ENCODE data around the gene THYN1. TPM values are rescaled to one million over a fixed set of nuclear protein-coding genes. Genes with fewer than 3 reads are reported as not detected.

The THYN1 gene
- total and polyA plus RNA-seq, 2 of the 13 experiments (the other 11 are each of a cell fraction or from before 2014, with no cell fraction given): 36.1 to 87.6 TPM

- no peak overlapping the region for H3K4me2 ChIP-seq (ENCODE audit: low read depth, low read length)
- WGBS (ENCODE audit: low lambda C conversion rate): 85% methylated on average over 11 of the region's 14 CpGs
- ATAC-seq (peak; percentile 95), DNase-seq (ENCODE audit: low spot score) (peak; percentile 20), FAIRE-seq (no peak)
- TF ChIP-seq, protein P1, sequence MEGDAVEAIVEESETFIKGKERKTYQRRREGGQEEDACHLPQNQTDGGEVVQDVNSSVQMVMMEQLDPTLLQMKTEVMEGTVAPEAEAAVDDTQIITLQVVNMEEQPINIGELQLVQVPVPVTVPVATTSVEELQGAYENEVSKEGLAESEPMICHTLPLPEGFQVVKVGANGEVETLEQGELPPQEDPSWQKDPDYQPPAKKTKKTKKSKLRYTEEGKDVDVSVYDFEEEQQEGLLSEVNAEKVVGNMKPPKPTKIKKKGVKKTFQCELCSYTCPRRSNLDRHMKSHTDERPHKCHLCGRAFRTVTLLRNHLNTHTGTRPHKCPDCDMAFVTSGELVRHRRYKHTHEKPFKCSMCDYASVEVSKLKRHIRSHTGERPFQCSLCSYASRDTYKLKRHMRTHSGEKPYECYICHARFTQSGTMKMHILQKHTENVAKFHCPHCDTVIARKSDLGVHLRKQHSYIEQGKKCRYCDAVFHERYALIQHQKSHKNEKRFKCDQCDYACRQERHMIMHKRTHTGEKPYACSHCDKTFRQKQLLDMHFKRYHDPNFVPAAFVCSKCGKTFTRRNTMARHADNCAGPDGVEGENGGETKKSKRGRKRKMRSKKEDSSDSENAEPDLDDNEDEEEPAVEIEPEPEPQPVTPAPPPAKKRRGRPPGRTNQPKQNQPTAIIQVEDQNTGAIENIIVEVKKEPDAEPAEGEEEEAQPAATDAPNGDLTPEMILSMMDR (CRISPR knock-in tag; IDR thresholded peaks at IDR 0.05): peak; percentile 75
- no peak for TF ChIP-seq ZNF143 (CRISPR knock-in tag; IDR thresholded peaks at IDR 0.05)
- TF ChIP-seq ZNF234 (CRISPR knock-in tag; conservative IDR thresholded peaks at IDR 0.05): no peak
- peak; percentile 15; the same call in 1 of the 2 replicates for TF ChIP-seq RAD21 (CRISPR knock-in tag; IDR thresholded peaks at IDR 0.05)
- TF ChIP-seq STAG1 (CRISPR knock-in tag; IDR thresholded peaks at IDR 0.05): peak; percentile 58
- TF ChIP-seq FOXA3 (CRISPR knock-in tag; IDR thresholded peaks at IDR 0.05): peak; percentile 97
- peak; percentile 56; the same call in 1 of the 2 replicates for TF ChIP-seq SMC3 (IDR thresholded peaks at IDR 0.05; ENCODE audit: low read length)
- no peak for TF ChIP-seq POLR2AphosphoS2 (IDR thresholded peaks at IDR 0.05; ENCODE audit: low read depth, low read length)
- TF ChIP-seq CBFB (CRISPR knock-in tag; IDR thresholded peaks at IDR 0.05): no peak
- TF ChIP-seq SUZ12 (IDR thresholded peaks at IDR 0.05; ENCODE audit: low read depth, low read length): no peak
- TF ChIP-seq FOXA1 (IDR thresholded peaks at IDR 0.05): no peak
- peak; percentile 97 for TF ChIP-seq FOXA1 (CRISPR knock-in tag; IDR thresholded peaks at IDR 0.05)
- TF ChIP-seq FOXK1 (CRISPR knock-in tag; IDR thresholded peaks at IDR 0.05; ENCODE audit: borderline replicate concordance, low read depth): peak; percentile 87; the same call in 1 of the 2 replicates
- TF ChIP-seq FOXO1 (CRISPR knock-in tag; IDR thresholded peaks at IDR 0.05): 0 out of 2 replicates have a peak, but pooled peaks have one; percentile 20
- ChIA-PET CTCF (ENCODE audit: low intra/inter-chr PET ratio, low total read pairs) (interaction anchor here (0.8 to 1.5 kb wide), 2 partner anchors 54 to 99 kb away, joined by 3 to 5 read pairs; no protein-coding TSS in a partner anchor), POLR2A (no interaction called here)
- in situ Hi-C loops (cut with HindIII; ENCODE audit: extremely low pct_ligation_motif_present, low pct_unique_long_range_greater_than_20kb) (no loop called here), intact Hi-C loops (cut with micrococcal nuclease; ENCODE audit: unreplicated experiment) (no loop called here)
- no peak overlapping the region for H3K27ac ChIP-seq (ENCODE audit: extremely low read length, insufficient read depth, low read length)
- BruUV-seq (replicated peaks): no TSS peak
- peaks cover 10 to 47% of the 10 kb centered on the region in 2 experiments; a peak in 4 of 5 replicates for H3K36me3 ChIP-seq (replicated peaks in 1 of 2; ENCODE audit: control insufficient read depth in 1 of 2, insufficient read depth in 2 of 2, low read length in 2 of 2)
- H4K20me1 ChIP-seq (ENCODE audit: insufficient read depth, low read length): no peaks in the 10 kb centered on the region
- H3K9me3 ChIP-seq (ENCODE audit: low read length): no peaks in the 10 kb centered on the region
- no peak overlapping the region for H2AFZ ChIP-seq (ENCODE audit: low read length)
- no peaks in the 10 kb centered on the region for H3K79me2 ChIP-seq (ENCODE audit: insufficient read depth, low read length)
- H3K4me1 ChIP-seq (ENCODE audit: insufficient read depth, low read length): no peaks in the 10 kb centered on the region
- H3K27me3 ChIP-seq (ENCODE audit: control insufficient read depth in 1 of 2, insufficient read depth in 2 of 2, low read length in 2 of 2): no peaks in the 10 kb centered on the region
- no peak overlapping the region for H3K9ac ChIP-seq (ENCODE audit: insufficient read depth, low read depth, low read length)
- no peak overlapping the region for H3K4me3 ChIP-seq (replicated peaks in 1 of 3; ENCODE audit: insufficient read depth in 1 of 3, low read depth in 2 of 3, low read length in 3 of 3)
Measured at GRCh38 chr11:134261626-134262488, 8.7 kb upstream of the THYN1 start.
